NB4 (cell line): ENCODE results near the gene CNEP1R1.

ENCODE experiments used
- DNase-seq: peaks from one replicate; pipeline ENCODE4 v3.0.0; 2010; ENCODE audit warnings: low read depth
- H3K4me3 ChIP-seq: one replicate; pipeline ENCODE4 v1.5.1; 2011; ENCODE audit warnings: mild to moderate bottlenecking, low read depth, low read length, moderate library complexity
- CTCF ChIP-seq: IDR thresholded peaks from one replicate; pipeline ENCODE4 v1.5.1; 2012; ENCODE audit warnings: low read depth, low read length
- MAX ChIP-seq: IDR thresholded peaks from 2 replicates; pipeline ENCODE4 v1.6.1; 2011; ENCODE audit warnings: low read depth, low read length
- MYC ChIP-seq: IDR thresholded peaks from 2 replicates; pipeline ENCODE4 v1.6.1; 2011; ENCODE audit warnings: low read depth, low read length
- POLR2A ChIP-seq: IDR thresholded peaks from 2 replicates; pipeline ENCODE4 v1.6.1; 2011; ENCODE audit warnings: mild to moderate bottlenecking; ENCODE audit not compliant: insufficient read length; ENCODE audit errors: extremely low read depth

Gene CNEP1R1

GRCh38 chr16:50043358-50043757 lies 18.3 kb downstream of the CNEP1R1 start:
- TF ChIP-seq CTCF: no peak
- TF ChIP-seq POLR2A: no peak
- TF ChIP-seq MAX: no peak
- TF ChIP-seq MYC: no peak
- H3K4me3 ChIP-seq: no peak overlapping the region
- DNase-seq: no peak

- no peak for TF ChIP-seq MYC
- no peak for TF ChIP-seq CTCF
- no peak for TF ChIP-seq POLR2A
- TF ChIP-seq MAX: no peak
- no peak for DNase-seq
- H3K4me3 ChIP-seq: no peak overlapping the region
Observed at GRCh38 chr16:50045412-50045811, 20.4 kb downstream of the CNEP1R1 start.

- TF ChIP-seq CTCF (no peak), MAX (no peak), MYC (no peak), POLR2A (no peak)
- H3K4me3 ChIP-seq: no peak overlapping the region
- DNase-seq: no peak
Observed at GRCh38 chr16:50046853-50047252, 21.8 kb downstream of the CNEP1R1 start.

GRCh38 chr16:50047864-50048263 lies 22.8 kb downstream of the CNEP1R1 start:
- TF ChIP-seq CTCF (no peak), POLR2A (no peak), MYC (no peak), MAX (no peak)
- no peak overlapping the region for H3K4me3 ChIP-seq
- DNase-seq: no peak

- DNase-seq: no peak
- TF ChIP-seq POLR2A: no peak
- no peak for TF ChIP-seq MYC
- no peak for TF ChIP-seq CTCF
- TF ChIP-seq MAX: no peak
- no peak overlapping the region for H3K4me3 ChIP-seq
Observed at GRCh38 chr16:50050802-50051201, 25.8 kb downstream of the CNEP1R1 start.

- TF ChIP-seq MYC: no peak
- no peak for TF ChIP-seq MAX
- no peak for TF ChIP-seq POLR2A
- TF ChIP-seq CTCF: no peak
- DNase-seq: no peak
Observed at GRCh38 chr16:50056226-50056625, 31.2 kb downstream of the CNEP1R1 start.

More at GRCh38 chr16:50056226-50056625, 31.2 kb downstream of the CNEP1R1 start:
- no peak overlapping the region for H3K4me3 ChIP-seq
